ENCODE measurements around the gene CDKL1. TPM values are rescaled to one million over a fixed set of nuclear protein-coding genes. Genes with fewer than 3 reads are reported as not detected.

Gene CDKL1
- total and polyA plus RNA-seq, 2 of the 13 experiments (the other 11 are each of a cell fraction or from before 2014, with no cell fraction given) = 4.4 to 5.1 TPM

DNA sequence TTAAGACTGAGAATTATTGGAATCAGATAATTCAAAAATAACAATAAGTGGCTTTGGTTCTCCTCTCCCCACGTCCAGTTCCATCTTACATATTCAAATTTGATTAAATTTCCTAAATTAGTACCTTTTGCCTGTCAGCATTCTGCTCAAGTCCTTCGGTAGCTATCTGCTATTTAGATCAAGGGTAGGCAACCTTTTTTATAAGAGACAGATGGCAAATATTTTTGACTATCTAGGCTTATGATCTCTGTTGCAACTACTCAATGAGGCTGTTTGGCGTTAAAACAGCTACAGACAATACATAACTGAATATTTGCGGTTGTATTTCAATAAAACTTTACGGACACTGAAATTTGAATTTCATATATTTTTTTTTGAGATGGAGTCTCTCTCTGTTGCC lies 106.4 kb downstream of the CDKL1 start (continued):
- TF ChIP-seq, protein P1, sequence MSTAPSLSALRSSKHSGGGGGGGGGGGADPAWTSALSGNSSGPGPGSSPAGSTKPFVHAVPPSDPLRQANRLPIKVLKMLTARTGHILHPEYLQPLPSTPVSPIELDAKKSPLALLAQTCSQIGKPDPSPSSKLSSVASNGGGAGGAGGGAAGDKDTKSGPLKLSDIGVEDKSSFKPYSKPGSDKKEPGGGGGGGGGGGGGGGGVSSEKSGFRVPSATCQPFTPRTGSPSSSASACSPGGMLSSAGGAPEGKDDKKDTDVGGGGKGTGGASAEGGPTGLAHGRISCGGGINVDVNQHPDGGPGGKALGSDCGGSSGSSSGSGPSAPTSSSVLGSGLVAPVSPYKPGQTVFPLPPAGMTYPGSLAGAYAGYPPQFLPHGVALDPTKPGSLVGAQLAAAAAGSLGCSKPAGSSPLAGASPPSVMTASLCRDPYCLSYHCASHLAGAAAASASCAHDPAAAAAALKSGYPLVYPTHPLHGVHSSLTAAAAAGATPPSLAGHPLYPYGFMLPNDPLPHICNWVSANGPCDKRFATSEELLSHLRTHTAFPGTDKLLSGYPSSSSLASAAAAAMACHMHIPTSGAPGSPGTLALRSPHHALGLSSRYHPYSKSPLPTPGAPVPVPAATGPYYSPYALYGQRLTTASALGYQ (CRISPR knock-in tag; IDR thresholded peaks at IDR 0.05) = no peak
- TF ChIP-seq CREB1 (IDR thresholded peaks at IDR 0.05) (no peak), CREB1 (CRISPR knock-in tag; IDR thresholded peaks at IDR 0.05) (no peak), SMAD9 (CRISPR knock-in tag; IDR thresholded peaks at IDR 0.05) (no peak), SRSF4 (IDR thresholded peaks at IDR 0.05; ENCODE audit: low read depth, low read length, poor library complexity, severe bottlenecking) (no peak), MTF1 (CRISPR knock-in tag; IDR thresholded peaks at IDR 0.05) (no peak), ZNF720 (CRISPR knock-in tag; IDR thresholded peaks at IDR 0.05) (no peak), ZNF235 (CRISPR knock-in tag; IDR thresholded peaks at IDR 0.05; ENCODE audit: borderline replicate concordance) (no peak), NCOA2 (CRISPR knock-in tag; IDR thresholded peaks at IDR 0.05) (no peak), AGO1 (IDR thresholded peaks at IDR 0.05; ENCODE audit: low read depth, low read length, poor library complexity, severe bottlenecking) (no peak)
- TF ChIP-seq, protein P2, sequence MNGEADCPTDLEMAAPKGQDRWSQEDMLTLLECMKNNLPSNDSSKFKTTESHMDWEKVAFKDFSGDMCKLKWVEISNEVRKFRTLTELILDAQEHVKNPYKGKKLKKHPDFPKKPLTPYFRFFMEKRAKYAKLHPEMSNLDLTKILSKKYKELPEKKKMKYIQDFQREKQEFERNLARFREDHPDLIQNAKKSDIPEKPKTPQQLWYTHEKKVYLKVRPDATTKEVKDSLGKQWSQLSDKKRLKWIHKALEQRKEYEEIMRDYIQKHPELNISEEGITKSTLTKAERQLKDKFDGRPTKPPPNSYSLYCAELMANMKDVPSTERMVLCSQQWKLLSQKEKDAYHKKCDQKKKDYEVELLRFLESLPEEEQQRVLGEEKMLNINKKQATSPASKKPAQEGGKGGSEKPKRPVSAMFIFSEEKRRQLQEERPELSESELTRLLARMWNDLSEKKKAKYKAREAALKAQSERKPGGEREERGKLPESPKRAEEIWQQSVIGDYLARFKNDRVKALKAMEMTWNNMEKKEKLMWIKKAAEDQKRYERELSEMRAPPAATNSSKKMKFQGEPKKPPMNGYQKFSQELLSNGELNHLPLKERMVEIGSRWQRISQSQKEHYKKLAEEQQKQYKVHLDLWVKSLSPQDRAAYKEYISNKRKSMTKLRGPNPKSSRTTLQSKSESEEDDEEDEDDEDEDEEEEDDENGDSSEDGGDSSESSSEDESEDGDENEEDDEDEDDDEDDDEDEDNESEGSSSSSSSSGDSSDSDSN (CRISPR knock-in tag; IDR thresholded peaks at IDR 0.05) = no peak
- TF ChIP-seq, protein P3, sequence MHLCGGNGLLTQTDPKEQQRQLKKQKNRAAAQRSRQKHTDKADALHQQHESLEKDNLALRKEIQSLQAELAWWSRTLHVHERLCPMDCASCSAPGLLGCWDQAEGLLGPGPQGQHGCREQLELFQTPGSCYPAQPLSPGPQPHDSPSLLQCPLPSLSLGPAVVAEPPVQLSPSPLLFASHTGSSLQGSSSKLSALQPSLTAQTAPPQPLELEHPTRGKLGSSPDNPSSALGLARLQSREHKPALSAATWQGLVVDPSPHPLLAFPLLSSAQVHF (CRISPR knock-in tag; IDR thresholded peaks at IDR 0.05) = no peak
